Measurements from ENCODE around the gene DHX36.

Gene DHX36, protein sequence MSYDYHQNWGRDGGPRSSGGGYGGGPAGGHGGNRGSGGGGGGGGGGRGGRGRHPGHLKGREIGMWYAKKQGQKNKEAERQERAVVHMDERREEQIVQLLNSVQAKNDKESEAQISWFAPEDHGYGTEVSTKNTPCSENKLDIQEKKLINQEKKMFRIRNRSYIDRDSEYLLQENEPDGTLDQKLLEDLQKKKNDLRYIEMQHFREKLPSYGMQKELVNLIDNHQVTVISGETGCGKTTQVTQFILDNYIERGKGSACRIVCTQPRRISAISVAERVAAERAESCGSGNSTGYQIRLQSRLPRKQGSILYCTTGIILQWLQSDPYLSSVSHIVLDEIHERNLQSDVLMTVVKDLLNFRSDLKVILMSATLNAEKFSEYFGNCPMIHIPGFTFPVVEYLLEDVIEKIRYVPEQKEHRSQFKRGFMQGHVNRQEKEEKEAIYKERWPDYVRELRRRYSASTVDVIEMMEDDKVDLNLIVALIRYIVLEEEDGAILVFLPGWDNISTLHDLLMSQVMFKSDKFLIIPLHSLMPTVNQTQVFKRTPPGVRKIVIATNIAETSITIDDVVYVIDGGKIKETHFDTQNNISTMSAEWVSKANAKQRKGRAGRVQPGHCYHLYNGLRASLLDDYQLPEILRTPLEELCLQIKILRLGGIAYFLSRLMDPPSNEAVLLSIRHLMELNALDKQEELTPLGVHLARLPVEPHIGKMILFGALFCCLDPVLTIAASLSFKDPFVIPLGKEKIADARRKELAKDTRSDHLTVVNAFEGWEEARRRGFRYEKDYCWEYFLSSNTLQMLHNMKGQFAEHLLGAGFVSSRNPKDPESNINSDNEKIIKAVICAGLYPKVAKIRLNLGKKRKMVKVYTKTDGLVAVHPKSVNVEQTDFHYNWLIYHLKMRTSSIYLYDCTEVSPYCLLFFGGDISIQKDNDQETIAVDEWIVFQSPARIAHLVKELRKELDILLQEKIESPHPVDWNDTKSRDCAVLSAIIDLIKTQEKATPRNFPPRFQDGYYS

DNA sequence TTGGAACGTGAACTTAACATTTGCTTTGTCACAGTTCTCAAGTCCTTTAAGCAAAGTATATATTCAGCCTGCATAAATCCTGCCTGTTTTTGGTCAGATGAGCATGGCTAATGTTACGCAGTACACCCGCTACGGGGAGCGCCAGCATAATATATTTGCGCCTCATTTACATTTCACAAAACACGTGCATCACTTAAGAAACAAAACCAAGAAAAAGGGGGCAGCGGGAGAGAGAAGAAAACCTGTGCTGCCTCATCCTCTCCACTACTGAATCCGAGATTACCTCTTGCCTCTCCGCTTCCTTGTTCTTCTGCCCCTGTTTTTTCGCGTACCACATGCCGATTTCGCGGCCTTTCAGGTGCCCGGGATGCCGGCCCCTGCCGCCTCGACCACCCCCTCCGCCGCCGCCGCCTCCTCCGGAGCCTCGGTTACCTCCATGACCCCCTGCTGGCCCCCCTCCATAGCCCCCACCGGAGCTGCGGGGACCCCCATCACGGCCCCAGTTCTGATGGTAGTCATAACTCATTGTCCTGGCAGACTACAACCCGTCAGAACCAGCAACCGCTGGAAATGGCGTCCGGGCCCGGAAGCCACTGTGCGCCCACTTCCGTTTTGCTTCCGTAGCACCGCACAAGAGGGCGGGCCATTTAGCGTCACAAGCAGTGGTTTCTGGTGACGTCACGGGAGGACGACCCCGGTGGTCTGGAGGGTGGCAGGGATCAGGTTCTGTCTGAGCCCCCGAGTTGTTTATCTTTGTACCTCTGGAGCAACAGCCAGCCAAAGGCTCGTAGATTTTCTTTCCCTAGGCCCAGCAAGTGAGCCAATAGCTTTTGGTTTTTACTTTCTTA is at the start of gene DHX36:
TSS of gene DHX36 (minus strand) at position 597 of the 848 bp plus-strand sequence. CDS start at position 526, 71 bp downstream.
- H3K9me3 Mint-ChIP-seq = no peaks in the 10 kb centered on the region
- peaks cover 15% of the 10 kb centered on the region for H3K36me3 Mint-ChIP-seq (ENCODE audit: low read depth)
- H3K4me3 Mint-ChIP-seq = peak within 1 kb of the TSS; percentile 86
- peak within 1 kb of the TSS; percentile 98 for H3K27ac Mint-ChIP-seq
- no peaks in the 10 kb centered on the region for H3K27me3 Mint-ChIP-seq
- intact Hi-C loops (cut with micrococcal nuclease) = no loop called here
- H3K4me1 Mint-ChIP-seq (ENCODE audit: low read depth) = no peaks in the 10 kb centered on the region

DNA sequence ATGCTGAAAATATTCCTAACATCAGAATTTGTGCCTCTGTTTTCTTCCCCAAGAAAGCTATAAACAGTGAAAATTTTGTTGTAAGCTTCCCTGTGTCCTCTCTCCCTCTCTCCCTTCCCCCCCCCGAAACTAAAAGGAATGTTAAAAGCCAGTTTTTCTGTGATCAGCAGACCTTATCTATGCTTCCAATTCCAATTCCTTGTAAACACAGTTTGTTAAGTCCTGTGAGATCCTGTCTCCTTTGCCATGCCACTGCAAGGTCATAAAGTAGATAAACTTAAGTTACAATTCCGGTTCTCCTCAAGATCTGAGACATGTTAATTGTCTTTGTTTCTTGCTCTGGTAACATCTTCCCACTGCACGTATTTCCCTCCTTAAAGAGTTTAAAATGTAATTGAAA is 42.9 kb upstream of the DHX36 start:
- Mint-ChIP-seq H3K4me1 (ENCODE audit: low read depth) (no peaks in the 10 kb centered on the region), H3K4me3 (no peak overlapping the region), H3K9me3 (peaks cover 20% of the 10 kb centered on the region), H3K36me3 (ENCODE audit: low read depth) (no peaks in the 10 kb centered on the region), H3K27me3 (no peaks in the 10 kb centered on the region), H3K27ac (no peak overlapping the region)
- intact Hi-C loops (cut with micrococcal nuclease) = no loop called here

DNA sequence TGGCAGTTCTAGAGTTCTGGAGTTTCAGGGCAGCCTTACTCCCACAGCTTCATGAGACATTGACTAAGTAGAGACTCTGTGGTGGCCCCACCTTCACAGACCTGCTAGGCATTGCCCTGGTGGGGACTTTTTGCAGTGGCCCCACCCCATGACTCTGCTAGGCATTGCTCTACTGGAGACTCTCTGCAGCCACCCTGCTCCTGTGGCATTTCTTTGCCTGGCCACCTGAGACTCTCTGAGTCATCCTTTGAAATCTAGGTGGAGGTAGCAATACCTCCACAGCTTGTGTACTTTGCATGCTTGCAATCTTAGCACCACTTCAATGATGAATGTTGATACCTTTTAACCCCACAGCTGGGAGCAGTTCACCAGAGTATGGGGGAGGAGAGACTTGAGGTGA is 40.6 kb upstream of the DHX36 start:
- Mint-ChIP-seq H3K4me1 (ENCODE audit: low read depth) (no peaks in the 10 kb centered on the region), H3K27me3 (no peaks in the 10 kb centered on the region), H3K27ac (no peak overlapping the region), H3K9me3 (peaks cover 20% of the 10 kb centered on the region), H3K4me3 (no peak overlapping the region), H3K36me3 (ENCODE audit: low read depth) (no peaks in the 10 kb centered on the region)
- intact Hi-C loops (cut with micrococcal nuclease) = no loop called here

DNA sequence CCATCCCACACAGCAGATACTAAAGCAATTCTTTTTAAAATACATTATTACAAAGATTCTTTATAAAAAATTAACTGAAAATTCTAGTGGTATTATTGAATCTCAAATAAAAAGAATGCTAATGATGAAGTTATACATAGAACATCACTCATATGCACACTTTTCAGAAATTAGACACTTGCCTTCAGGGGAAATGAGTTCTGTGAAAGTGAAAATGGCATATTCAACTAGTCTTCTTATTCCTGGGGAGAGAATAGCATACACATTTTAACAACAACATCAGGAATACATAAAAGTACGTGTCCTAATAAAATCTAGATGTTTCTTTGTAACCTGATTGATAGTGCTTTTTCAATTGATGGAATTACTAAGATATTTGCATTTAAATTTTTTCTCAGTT is 36.8 kb upstream of the DHX36 start:
- peaks cover 23% of the 10 kb centered on the region for H3K9me3 Mint-ChIP-seq
- intact Hi-C loops (cut with micrococcal nuclease) = no loop called here
- H3K4me1 Mint-ChIP-seq (ENCODE audit: low read depth) = no peaks in the 10 kb centered on the region
- H3K4me3 Mint-ChIP-seq = no peak overlapping the region
- no peaks in the 10 kb centered on the region for H3K27me3 Mint-ChIP-seq
- H3K36me3 Mint-ChIP-seq (ENCODE audit: low read depth) = no peaks in the 10 kb centered on the region
- no peak overlapping the region for H3K27ac Mint-ChIP-seq

DNA sequence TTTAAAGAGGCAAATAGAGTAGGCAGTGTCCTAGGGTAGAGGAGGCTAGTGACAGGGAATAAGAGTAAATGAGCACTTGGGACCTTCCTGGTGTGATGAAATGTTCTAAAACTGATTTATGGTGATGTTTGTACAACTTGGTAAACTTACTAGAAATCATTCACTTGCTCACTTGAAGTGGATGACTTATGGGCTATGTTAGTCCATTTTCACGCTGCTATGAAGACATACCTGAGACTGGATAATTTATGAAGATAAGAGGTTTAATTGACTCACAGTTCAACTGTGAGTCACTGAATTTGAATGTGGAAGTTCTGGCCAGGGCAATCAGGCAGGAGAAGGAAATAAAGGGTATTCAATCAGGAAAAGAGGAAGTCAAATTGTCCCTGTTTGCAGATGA is 31.7 kb upstream of the DHX36 start:
- Mint-ChIP-seq H3K4me1 (ENCODE audit: low read depth) (no peaks in the 10 kb centered on the region), H3K27ac (no peak overlapping the region), H3K36me3 (ENCODE audit: low read depth) (no peaks in the 10 kb centered on the region), H3K27me3 (no peaks in the 10 kb centered on the region), H3K9me3 (peaks cover 10% of the 10 kb centered on the region), H3K4me3 (no peak overlapping the region)
- intact Hi-C loops (cut with micrococcal nuclease) = no loop called here

DNA sequence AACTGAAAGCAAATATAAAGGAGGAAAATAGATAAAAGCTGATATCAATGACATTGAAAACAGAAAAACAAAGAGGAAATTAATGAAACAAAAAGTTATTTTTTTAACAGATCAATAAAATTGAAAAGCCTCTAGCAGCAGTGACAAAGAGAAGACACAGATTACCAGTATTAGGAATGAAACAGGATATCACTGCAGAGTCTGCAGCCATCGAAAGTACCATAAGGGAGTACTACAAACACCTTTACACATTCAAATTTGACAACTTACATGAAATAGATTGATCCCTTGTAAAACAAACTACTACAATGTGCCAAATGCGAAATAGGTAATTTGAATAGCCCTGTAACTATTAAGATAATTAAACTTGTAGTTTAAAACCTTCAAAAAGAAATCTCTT is 24.9 kb upstream of the DHX36 start:
- intact Hi-C loops (cut with micrococcal nuclease) = no loop called here
- Mint-ChIP-seq H3K4me3 (no peak overlapping the region), H3K36me3 (ENCODE audit: low read depth) (no peaks in the 10 kb centered on the region), H3K4me1 (ENCODE audit: low read depth) (no peaks in the 10 kb centered on the region), H3K9me3 (no peaks in the 10 kb centered on the region), H3K27ac (no peak overlapping the region), H3K27me3 (peaks cover 6% of the 10 kb centered on the region)

DNA sequence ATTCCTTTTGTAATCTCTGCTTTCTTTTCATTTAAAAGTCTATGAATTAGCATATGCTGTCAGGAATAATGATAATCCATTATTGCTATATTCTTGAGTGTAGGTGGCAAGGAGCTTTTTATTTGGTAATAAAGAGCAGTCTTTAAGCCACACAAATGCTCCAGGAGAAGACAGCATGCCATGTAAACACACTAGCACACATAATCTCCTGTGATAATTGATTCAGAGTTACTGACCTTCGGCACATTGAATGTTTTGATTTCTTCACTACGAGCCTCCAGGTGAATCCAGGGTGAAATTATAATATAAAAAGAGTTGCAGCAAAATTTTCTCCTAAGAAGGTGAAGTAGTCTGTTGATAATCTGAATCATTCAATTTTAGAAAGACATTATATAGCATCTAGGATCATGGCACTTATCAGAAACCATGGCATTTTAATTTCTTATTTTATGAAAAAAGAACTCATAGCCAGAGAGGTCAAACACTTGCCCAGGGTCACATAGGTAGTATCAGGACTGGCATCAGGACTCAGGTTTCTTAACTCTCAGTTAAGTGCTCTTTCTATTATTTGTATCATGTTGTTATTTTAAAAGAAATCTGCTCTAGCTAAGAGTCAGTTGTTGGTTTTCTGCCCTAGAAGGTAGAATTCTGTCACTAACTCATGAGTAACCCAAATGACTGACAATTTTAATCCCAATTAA is 21.3 kb upstream of the DHX36 start:
- Mint-ChIP-seq H3K9me3 (no peaks in the 10 kb centered on the region), H3K27ac (no peak overlapping the region), H3K4me1 (ENCODE audit: low read depth) (no peaks in the 10 kb centered on the region), H3K36me3 (ENCODE audit: low read depth) (no peaks in the 10 kb centered on the region), H3K27me3 (peaks cover 6% of the 10 kb centered on the region), H3K4me3 (no peak overlapping the region)
- intact Hi-C loops (cut with micrococcal nuclease) = no loop called here

DNA sequence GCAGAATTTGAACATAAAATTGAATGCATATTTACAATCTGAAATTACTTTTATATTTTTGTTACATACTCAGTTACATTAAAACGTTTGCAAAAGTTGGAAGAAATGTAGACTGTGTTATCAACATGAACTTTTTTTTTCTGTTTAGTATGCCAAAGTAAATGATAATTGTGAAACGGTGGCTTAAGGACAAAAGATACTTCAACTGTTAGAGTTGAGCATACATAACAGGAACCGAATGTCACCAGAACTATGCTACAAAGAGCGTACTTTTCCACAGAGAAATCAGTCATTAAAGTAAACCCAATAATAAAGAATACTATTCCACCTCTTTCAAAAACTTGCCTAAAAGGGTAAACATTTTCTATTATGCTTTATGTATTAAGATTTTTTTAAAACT is 14.3 kb upstream of the DHX36 start:
- intact Hi-C loops (cut with micrococcal nuclease) = loop anchor here (5.0 kb wide), 1 partner anchor 409 kb away; no protein-coding TSS in a partner anchor
- no peak overlapping the region for H3K4me3 Mint-ChIP-seq
- no peaks in the 10 kb centered on the region for H3K4me1 Mint-ChIP-seq (ENCODE audit: low read depth)
- H3K27me3 Mint-ChIP-seq = no peaks in the 10 kb centered on the region
- no peaks in the 10 kb centered on the region for H3K9me3 Mint-ChIP-seq
- no peaks in the 10 kb centered on the region for H3K36me3 Mint-ChIP-seq (ENCODE audit: low read depth)
- H3K27ac Mint-ChIP-seq = no peak overlapping the region

DNA sequence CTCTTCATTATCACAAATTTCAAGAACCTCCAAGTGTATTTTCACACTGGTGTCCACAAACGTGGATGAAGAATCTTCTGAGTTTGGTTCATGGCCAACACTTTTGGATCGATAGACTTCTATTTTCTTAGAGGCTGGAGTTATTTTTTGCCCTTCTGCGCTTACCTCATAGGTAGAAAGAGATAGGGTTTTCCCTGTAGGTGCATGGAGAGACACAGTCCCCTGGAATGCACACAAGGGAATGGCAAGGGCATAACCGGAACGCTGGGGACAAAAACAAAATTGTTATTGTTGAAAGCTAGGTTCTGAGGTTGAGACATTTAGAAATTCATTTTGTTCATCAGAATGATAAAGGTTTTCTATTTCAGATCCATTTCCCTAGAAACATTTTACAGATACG is 13.7 kb upstream of the DHX36 start:
- H3K4me1 Mint-ChIP-seq (ENCODE audit: low read depth) = no peaks in the 10 kb centered on the region
- no peak overlapping the region for H3K4me3 Mint-ChIP-seq
- H3K27me3 Mint-ChIP-seq = no peaks in the 10 kb centered on the region
- H3K27ac Mint-ChIP-seq = no peak overlapping the region
- intact Hi-C loops (cut with micrococcal nuclease) = loop anchor here (5.0 kb wide), 1 partner anchor 409 kb away; no protein-coding TSS in a partner anchor
- H3K9me3 Mint-ChIP-seq = no peaks in the 10 kb centered on the region
- H3K36me3 Mint-ChIP-seq (ENCODE audit: low read depth) = no peaks in the 10 kb centered on the region

DNA sequence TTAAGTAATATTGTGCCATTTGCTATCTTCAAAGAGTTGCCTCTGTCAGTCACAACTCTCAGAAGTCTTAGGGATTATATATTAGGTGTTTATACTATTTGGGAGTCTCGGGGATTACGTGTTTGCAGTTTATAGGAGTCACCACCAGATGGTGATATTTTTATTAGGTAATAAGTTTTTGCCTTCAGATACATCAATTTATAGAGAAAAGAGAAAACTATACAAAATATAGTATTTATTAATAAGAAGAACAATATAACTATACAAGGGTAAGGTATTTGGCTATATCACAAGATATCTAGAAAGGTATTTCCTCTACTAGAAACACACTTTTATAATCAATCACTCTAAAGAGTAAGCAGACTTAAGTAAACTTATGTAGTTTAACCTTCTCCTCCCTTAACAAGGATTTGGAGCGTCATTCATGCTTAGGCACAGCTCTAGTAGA is 10.7 kb upstream of the DHX36 start:
- no peak overlapping the region for H3K4me3 Mint-ChIP-seq
- no peaks in the 10 kb centered on the region for H3K9me3 Mint-ChIP-seq
- H3K27me3 Mint-ChIP-seq = peaks cover 3% of the 10 kb centered on the region
- no peak overlapping the region for H3K27ac Mint-ChIP-seq
- no peaks in the 10 kb centered on the region for H3K36me3 Mint-ChIP-seq (ENCODE audit: low read depth)
- intact Hi-C loops (cut with micrococcal nuclease) = loop anchor here (2.0 to 5.0 kb wide), 3 partner anchors 412 to 1368 kb away; no protein-coding TSS in a partner anchor
- no peaks in the 10 kb centered on the region for H3K4me1 Mint-ChIP-seq (ENCODE audit: low read depth)

DNA sequence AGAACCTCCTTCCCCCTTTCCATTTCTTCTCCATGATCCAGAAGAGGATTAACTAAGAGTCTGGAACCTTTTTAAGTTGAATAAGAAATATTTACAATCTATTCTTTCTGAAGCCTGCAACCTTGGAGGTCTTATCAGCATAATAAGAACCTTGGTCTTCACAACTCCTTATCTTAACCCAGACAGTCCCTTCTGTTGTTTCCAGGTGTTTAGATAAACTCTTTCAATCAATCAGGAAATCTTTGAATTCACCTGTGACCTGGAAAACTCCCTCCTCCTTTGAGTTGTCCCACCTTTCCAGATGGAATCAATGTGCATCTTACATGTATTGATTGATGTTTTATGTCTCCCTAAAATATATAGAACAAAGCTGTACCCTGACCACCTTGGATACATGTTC is 3.6 kb upstream of the DHX36 start:
- H3K4me1 Mint-ChIP-seq (ENCODE audit: low read depth) = no peaks in the 10 kb centered on the region
- intact Hi-C loops (cut with micrococcal nuclease) = no loop called here
- H3K27ac Mint-ChIP-seq = no peak overlapping the region
- peaks cover 3% of the 10 kb centered on the region for H3K27me3 Mint-ChIP-seq
- H3K36me3 Mint-ChIP-seq (ENCODE audit: low read depth) = peaks cover 8% of the 10 kb centered on the region
- no peaks in the 10 kb centered on the region for H3K9me3 Mint-ChIP-seq
- no peak overlapping the region for H3K4me3 Mint-ChIP-seq

DNA sequence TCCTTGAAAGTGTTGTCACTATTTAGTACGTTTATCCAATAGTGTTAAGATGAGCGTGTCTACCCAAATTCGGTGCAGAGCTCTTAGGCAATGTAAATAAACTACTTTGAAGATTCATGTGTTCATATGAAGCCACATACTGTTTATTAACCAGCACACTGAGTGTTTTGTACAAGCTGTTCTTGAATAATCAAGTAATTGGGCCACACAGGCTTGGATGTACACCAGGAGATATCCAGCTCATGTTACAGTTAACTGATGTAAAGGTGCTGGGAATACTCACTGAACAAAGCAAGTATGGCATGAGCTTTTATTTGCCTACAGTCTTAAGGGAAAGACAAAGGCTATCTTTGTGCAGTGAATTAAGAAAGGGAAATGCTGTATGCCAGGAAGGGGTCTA is 632 bp upstream of the DHX36 start:
- Mint-ChIP-seq H3K36me3 (ENCODE audit: low read depth) (peaks cover 15% of the 10 kb centered on the region), H3K4me3 (peak overlapping the region; percentile 86), H3K9me3 (no peaks in the 10 kb centered on the region), H3K4me1 (ENCODE audit: low read depth) (no peaks in the 10 kb centered on the region), H3K27me3 (no peaks in the 10 kb centered on the region), H3K27ac (peak overlapping the region; percentile 98)
- intact Hi-C loops (cut with micrococcal nuclease) = no loop called here

Data from dendritic cell treated with granulocyte-macrophage colony-stimulating factor and Interleukin-4, amounts not matched to agents 40 ng/mL and 50 ng/mL, for 4 days (primary cell).